A549 treated with dexamethasone at 1 μM for 4 hours (cell line): ENCODE data around the gene EGFL6. TPM values are rescaled to one million over a fixed set of nuclear protein-coding genes. Genes with fewer than 3 reads are reported as not detected.

Experiments used
- total RNA-seq: library from RNA; stranded (reverse); fragments of 200-300 nt; extraction: Qiagen RNA extraction; gene quantifications from 5 replicates; pipeline ENCODE4 v1.2.3, GENCODE V29; 2022

The EGFL6 gene, protein sequence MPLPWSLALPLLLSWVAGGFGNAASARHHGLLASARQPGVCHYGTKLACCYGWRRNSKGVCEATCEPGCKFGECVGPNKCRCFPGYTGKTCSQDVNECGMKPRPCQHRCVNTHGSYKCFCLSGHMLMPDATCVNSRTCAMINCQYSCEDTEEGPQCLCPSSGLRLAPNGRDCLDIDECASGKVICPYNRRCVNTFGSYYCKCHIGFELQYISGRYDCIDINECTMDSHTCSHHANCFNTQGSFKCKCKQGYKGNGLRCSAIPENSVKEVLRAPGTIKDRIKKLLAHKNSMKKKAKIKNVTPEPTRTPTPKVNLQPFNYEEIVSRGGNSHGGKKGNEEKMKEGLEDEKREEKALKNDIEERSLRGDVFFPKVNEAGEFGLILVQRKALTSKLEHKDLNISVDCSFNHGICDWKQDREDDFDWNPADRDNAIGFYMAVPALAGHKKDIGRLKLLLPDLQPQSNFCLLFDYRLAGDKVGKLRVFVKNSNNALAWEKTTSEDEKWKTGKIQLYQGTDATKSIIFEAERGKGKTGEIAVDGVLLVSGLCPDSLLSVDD
- 0.05 TPM in 1 of 5 replicates, not detected in the others for total RNA-seq

DNA sequence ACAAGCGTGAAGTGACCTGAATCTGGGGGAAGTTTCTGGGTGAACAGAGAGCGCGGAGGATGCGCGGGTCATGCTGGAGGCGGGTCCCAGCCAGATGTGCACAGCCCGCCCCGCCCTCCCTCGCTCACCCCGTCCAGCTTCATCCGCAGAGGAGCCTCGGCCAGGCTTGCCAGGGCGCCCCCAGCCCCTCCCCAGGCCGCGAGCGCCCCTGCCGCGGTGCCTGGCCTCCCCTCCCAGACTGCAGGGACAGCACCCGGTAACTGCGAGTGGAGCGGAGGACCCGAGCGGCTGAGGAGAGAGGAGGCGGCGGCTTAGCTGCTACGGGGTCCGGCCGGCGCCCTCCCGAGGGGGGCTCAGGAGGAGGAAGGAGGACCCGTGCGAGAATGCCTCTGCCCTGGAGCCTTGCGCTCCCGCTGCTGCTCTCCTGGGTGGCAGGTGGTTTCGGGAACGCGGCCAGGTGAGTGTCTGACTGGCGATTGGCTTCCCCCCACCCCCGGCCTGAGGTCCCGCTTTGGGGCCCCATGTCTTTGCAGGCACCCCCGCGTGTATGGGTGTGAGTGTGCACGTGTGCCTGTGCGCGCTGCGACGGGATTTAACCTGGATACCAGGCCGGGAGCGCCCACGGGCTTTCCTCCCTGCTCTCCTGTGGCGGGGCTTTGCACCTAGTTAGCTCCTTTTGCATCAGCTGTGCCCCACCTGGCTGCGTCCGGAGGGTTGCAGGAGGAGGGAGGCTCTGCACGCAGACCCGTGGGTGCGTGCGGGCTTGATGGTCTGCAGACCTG, at the start of gene EGFL6:
EGFL6 (plus strand) TSS at position 123 of the 782 bp plus-strand sequence; CDS start at position 384, 261 bp downstream.

DNA sequence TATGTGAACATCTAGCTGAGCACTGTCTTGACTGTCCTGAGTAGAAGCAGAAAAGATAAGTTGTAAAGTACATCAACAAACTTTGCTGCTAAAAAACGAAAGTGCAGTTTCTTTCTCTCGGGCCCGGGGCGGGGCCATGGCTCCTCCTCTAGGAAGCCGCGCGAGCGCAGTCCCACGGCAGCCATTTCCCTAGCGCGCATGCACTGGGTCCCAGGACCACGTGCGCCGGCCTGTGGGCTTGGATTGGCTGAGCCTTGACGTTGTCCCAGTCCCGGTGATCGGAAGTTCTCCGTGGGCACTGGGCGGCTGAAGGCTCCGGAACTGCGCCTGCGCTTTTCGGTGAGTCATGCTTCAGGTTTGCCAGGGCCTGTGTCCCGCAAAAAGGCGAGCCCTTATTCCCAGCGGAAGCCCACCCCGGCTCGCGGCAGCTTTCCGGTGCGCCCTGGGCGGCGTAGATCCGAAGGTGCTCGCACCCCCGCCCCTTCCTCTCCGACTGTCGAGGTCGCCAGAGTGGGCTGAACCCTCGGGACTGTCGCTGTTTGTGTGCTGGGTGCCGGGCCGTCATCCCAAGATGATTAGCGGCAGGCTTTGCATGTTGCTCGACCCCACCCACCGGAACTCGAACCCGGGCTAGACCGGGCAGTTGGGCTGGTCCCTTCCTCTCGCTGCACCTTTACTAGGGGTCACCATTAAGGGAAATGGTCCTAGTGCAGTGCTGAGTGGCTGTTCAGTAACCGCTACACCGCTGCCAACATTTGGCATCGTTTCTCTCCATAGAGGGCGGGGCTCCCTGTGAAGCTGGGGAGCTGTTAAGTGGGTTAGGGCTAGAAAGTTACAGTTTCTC, 83.7 kb downstream of the EGFL6 start, which contains the start of gene TCEANC:
TCEANC (plus strand) TSS at position 292 of the 844 bp plus-strand sequence. CDS start 9,368 bp downstream, outside the sequence.

Other genes starting within 250 kb of the EGFL6 start
- gene ATXN3L, start 249.5 kb upstream of the EGFL6 start, total RNA-seq: not detected in 5 replicates
- gene TCEANC, start 83.5 kb downstream of the EGFL6 start, total RNA-seq: 0.60 to 1.3 TPM (median 0.79 TPM) in 5 replicates
- gene RAB9A, start 119.5 kb downstream of the EGFL6 start, total RNA-seq: 29.1 to 34.7 TPM (median 31.4 TPM) in 5 replicates
- gene TRAPPC2, start 165.0 kb downstream of the EGFL6 start, total RNA-seq: 6.7 to 9.2 TPM (median 8.6 TPM) in 5 replicates
- gene OFD1, start 165.1 kb downstream of the EGFL6 start, total RNA-seq: 11.8 to 14.4 TPM (median 13.0 TPM) in 5 replicates
- 0.08 to 0.53 TPM (median 0.39 TPM) in 5 replicates for gene GPM6B, start 247.5 kb downstream of the EGFL6 start, total RNA-seq